OCI-LY7 (cell line): ENCODE measurements around the gene TMEM266. TPM values are rescaled to one million over a fixed set of nuclear protein-coding genes. Genes with fewer than 3 reads are reported as not detected.

Experiments
- BruUV-seq: library from RNA; stranded (reverse); fragments of 400-500 nt; replicated peaks from 2 replicates; lab custom pipeline; 2021; lab: Mats Ljungman, UMichigan
- CTCF ChIA-PET: fragments of 300-600 bp; sonication (Branson Sonifier 250); formaldehyde crosslinking; loops from one replicate; lab custom pipeline; 2022; ENCODE audit warnings: antibody characterized with exemption; ENCODE audit not compliant: unreplicated experiment; lab: Charles Lee
- POLR2A ChIA-PET: fragments of 300-600 bp; sonication (Branson Sonifier 250); formaldehyde crosslinking; loops from one replicate; lab custom pipeline; 2022; ENCODE audit warnings: antibody characterized with exemption; lab: Charles Lee
- DNase-seq: peaks from one replicate; pipeline ENCODE4 v3.0.0-alpha.2; 2015; ENCODE audit warnings: low spot score
- H2AFZ ChIP-seq: fragments of 200-600 bp; sonication (generic), shearing (Covaris generic); 2 replicates; pipeline ENCODE4 v1.6.1; 2014; ENCODE audit warnings: mild to moderate bottlenecking, antibody characterized with exemption, low read length, moderate library complexity
- H3K27ac ChIP-seq: fragments of 200-600 bp; sonication (generic); 2 replicates; pipeline ENCODE4 v1.5.1; 2014; ENCODE audit warnings: mixed run types, low read depth, mild to moderate bottlenecking, moderate library complexity, low read length, inconsistent platforms; ENCODE audit not compliant: poor library complexity, severe bottlenecking
- H3K36me3 ChIP-seq: fragments of 200-600 bp; sonication (generic); 2 replicates; pipeline ENCODE4 v1.6.1; 2014; ENCODE audit warnings: mild to moderate bottlenecking, antibody characterized with exemption, low read length, moderate library complexity, mixed read lengths; ENCODE audit not compliant: insufficient read depth
- H3K4me1 ChIP-seq: fragments of 200-600 bp; sonication (generic); 2 replicates; pipeline ENCODE4 v1.5.1; 2014; ENCODE audit warnings: mild to moderate bottlenecking, low read length; ENCODE audit not compliant: insufficient read depth, poor library complexity, severe bottlenecking
- H3K4me2 ChIP-seq: fragments of 200-600 bp; sonication (generic); 2 replicates; pipeline ENCODE4 v1.6.1; 2014; ENCODE audit warnings: mild to moderate bottlenecking, low read length
- H3K4me3 ChIP-seq: fragments of 200-600 bp; sonication (generic); 2 replicates; pipeline ENCODE4 v1.5.1; 2014; ENCODE audit warnings: mild to moderate bottlenecking, low read depth, low read length; ENCODE audit not compliant: poor library complexity, severe bottlenecking
- H3K79me2 ChIP-seq: fragments of 200-600 bp; sonication (generic); 2 replicates; pipeline ENCODE4 v1.6.1; 2016; ENCODE audit warnings: low read depth, mild to moderate bottlenecking, low read length, moderate library complexity, mixed read lengths; ENCODE audit not compliant: insufficient read depth
- H3K9me2 ChIP-seq: fragments of 200-600 bp; sonication (generic); 2 replicates; pipeline ENCODE4 v1.6.1; 2016; ENCODE audit warnings: mild to moderate bottlenecking, low read length, mixed read lengths; ENCODE audit not compliant: insufficient read depth
- H3K9me3 ChIP-seq: fragments of 200-600 bp; sonication (generic); 2 replicates; pipeline ENCODE4 v1.6.1; 2014; ENCODE audit warnings: mild to moderate bottlenecking, mixed run types, low read length, mixed read lengths
- H4K20me1 ChIP-seq: fragments of 200-600 bp; sonication (generic); 2 replicates; pipeline ENCODE4 v1.6.1; 2014; ENCODE audit warnings: mild to moderate bottlenecking, antibody characterized with exemption, low read length, moderate library complexity, mixed read lengths; ENCODE audit not compliant: insufficient read depth
- CTCF ChIP-seq: fragments of 200-600 bp; sonication (generic); conservative IDR thresholded peaks from 2 replicates; pipeline ENCODE4 v1.5.1; 2014; ENCODE audit warnings: mild to moderate bottlenecking, antibody characterized with exemption, low read length, moderate library complexity, mixed read lengths
- EZH2phosphoT487 ChIP-seq: fragments of 200-600 bp; sonication (generic); IDR thresholded peaks from 2 replicates; pipeline ENCODE4 v1.6.1; 2018; ENCODE audit warnings: low read depth, borderline replicate concordance, mild to moderate bottlenecking, mixed run types, antibody characterized with exemption, low read length, moderate library complexity, mixed read lengths
- intact Hi-C: fragments of 100-400 bp; cut with micrococcal nuclease; formaldehyde crosslinking; loops from one replicate; pipeline ENCODE4 v1.10.0; 2022; ENCODE audit not compliant: unreplicated experiment
- total RNA-seq, 2 experiments: library from RNA; depleted of rRNA in 1 of 2; stranded (reverse); fragments of >200 nt in 1 of 2; shearing (Covaris generic) in 1 of 2; gene quantifications; 2 replicates each; pipeline ENCODE4 v1.2.3, GENCODE V29; 2014 to 2022

The TMEM266 gene
- total RNA-seq, 2 experiments from 2014 or later: not detected

- no peak for DNase-seq
- Histone ChIP-seq H3K4me1 (no peaks in the 10 kb centered on the region), H3K27ac (no peak overlapping the region), H3K9me3 (no peaks in the 10 kb centered on the region), H3K4me2 (no peak overlapping the region), H3K79me2 (no peaks in the 10 kb centered on the region), H4K20me1 (no peaks in the 10 kb centered on the region), H3K9me2 (no peaks in the 10 kb centered on the region), H3K4me3 (no peak overlapping the region), H2AFZ (no peak overlapping the region), H3K36me3 (no peaks in the 10 kb centered on the region)
- ChIA-PET CTCF (no interaction called here), POLR2A (no interaction called here)
- intact Hi-C loops: no loop called here
- TF ChIP-seq CTCF (no peak), EZH2phosphoT487 (no peak)
- no TSS peak for BruUV-seq
Observed at GRCh38 chr15:76179023-76179422, 119.2 kb downstream of the TMEM266 start.

GRCh38 chr15:76180321-76180720 is 120.5 kb downstream of the TMEM266 start:
- Histone ChIP-seq H3K36me3 (no peaks in the 10 kb centered on the region), H3K4me2 (no peak overlapping the region), H2AFZ (no peak overlapping the region), H4K20me1 (no peaks in the 10 kb centered on the region), H3K9me3 (no peaks in the 10 kb centered on the region), H3K9me2 (no peaks in the 10 kb centered on the region), H3K27ac (no peak overlapping the region), H3K4me3 (no peak overlapping the region), H3K4me1 (no peaks in the 10 kb centered on the region), H3K79me2 (no peaks in the 10 kb centered on the region)
- no TSS peak for BruUV-seq
- ChIA-PET CTCF (no interaction called here), POLR2A (no interaction called here)
- intact Hi-C loops: no loop called here
- TF ChIP-seq EZH2phosphoT487 (no peak), CTCF (no peak)
- DNase-seq: no peak

GRCh38 chr15:76181705-76182107 is 121.9 kb downstream of the TMEM266 start:
- no peak overlapping the region for H2AFZ ChIP-seq
- no peak overlapping the region for H3K27ac ChIP-seq
- no TSS peak for BruUV-seq
- H3K36me3 ChIP-seq: no peaks in the 10 kb centered on the region
- no peaks in the 10 kb centered on the region for H3K79me2 ChIP-seq
- no peak for DNase-seq
- H4K20me1 ChIP-seq: no peaks in the 10 kb centered on the region
- CTCF ChIA-PET: no interaction called here
- H3K9me2 ChIP-seq: no peaks in the 10 kb centered on the region
- no peak overlapping the region for H3K4me3 ChIP-seq
- H3K9me3 ChIP-seq: no peaks in the 10 kb centered on the region
- intact Hi-C loops: no loop called here
- no peak for TF ChIP-seq EZH2phosphoT487
- TF ChIP-seq CTCF: no peak
- no peaks in the 10 kb centered on the region for H3K4me1 ChIP-seq
- POLR2A ChIA-PET: no interaction called here
- H3K4me2 ChIP-seq: no peak overlapping the region
